SKM-1 treated with dmso at 0.1 percent for 144 hours (cell line): ENCODE data around the gene NDUFB10.

Experiments used
- DNase-seq: peaks from one replicate; lab custom pipeline; 2025; ENCODE audit not compliant: unreplicated experiment; lab: John Stamatoyannopoulos, UW

Gene NDUFB10

DNA sequence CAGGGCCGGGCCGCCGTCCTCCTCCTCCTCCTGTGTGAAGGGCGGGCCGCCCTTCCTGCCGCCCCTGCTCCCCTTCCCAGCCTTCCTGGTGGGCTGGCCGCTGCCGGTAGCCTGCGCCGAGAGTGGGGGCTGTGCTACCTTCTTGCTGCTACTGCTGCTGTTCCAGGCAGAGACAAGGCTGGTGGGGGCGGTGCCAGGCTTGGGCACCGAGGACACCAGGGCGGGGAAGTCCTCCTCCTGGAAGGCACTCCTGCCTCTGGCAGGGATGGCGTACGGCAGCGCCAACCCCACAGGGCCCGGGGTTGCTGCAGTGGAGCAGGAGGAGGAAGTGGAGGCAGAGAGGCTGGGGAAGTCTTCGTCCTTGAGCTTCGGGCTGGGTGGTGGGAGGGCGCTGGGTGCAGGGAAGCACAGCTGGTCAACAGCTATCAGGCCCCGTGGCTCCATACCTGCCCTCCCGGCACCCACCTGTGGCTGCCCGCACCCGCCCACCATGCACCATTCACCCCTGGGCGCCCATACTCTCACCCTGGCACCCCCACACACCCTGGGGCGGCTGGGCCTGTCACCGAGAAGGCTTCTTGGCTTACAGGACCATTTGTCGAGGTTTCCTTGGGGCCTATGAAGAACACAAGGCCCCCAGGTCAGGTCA is 40.7 kb downstream of the NDUFB10 start:
- no peak for DNase-seq

DNA sequence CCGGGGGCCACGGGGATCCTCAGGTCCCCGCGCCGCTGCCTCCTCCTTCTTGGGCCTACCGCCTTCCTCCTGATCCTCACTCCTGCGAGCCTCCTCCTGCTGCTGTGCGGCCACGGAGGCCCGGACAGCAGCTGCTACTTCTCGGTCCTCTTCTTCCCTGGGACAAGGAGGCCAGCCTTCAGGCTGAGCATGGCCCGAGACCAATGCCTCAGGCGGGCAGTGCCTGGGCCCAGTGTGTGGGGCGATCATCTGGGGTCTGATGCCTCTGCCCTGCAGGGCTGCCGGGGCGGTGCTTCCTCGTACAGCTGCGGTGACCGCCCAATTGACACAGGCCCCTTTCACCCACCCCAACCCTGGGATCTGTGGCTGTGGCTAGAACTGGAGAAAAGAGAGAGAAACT is 41.7 kb downstream of the NDUFB10 start:
- no peak for DNase-seq

DNA sequence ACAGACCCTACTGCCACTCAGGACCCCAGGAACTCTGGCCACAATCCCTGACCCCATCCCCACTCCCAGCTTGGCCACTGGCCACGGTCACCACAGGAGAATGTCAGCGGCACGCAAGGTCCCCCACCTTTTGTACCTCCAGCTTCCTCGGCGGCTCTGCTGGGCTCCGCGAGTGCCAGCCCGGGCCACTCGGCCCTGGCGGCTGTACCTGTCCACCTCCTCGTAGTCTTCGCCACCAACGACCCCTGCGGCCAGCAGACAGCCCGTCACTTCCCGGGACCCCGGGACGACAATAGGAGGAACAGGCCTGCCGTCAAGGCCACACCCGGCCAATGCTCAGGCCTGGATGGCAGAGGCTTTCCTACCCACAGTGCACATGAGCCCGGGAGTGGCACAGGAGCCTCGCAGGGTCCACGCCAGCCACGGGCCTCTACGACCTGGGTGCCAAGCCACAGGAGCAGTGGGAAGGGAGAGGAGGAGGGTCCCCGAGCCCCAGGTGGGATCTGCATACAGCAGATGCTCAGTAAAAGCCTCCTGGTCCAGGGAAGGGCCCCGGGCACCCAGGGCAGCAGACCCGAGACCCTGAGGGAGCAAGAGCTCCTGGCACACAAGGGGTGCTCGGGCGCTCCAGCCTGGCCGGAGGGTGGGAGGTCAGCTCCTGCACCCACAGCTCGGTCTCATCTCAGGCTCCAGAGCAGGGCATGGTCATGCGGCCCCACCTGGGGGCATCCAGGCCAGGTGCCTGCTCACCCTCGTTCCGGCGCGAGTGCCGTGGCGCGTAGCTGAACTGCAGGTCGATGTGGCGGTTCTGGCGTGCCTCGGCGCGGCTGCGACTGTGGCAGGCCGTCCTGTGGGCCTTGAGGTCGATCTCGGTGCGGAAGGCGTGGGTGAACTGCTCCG is 42.4 kb downstream of the NDUFB10 start:
- DNase-seq: no peak

DNA sequence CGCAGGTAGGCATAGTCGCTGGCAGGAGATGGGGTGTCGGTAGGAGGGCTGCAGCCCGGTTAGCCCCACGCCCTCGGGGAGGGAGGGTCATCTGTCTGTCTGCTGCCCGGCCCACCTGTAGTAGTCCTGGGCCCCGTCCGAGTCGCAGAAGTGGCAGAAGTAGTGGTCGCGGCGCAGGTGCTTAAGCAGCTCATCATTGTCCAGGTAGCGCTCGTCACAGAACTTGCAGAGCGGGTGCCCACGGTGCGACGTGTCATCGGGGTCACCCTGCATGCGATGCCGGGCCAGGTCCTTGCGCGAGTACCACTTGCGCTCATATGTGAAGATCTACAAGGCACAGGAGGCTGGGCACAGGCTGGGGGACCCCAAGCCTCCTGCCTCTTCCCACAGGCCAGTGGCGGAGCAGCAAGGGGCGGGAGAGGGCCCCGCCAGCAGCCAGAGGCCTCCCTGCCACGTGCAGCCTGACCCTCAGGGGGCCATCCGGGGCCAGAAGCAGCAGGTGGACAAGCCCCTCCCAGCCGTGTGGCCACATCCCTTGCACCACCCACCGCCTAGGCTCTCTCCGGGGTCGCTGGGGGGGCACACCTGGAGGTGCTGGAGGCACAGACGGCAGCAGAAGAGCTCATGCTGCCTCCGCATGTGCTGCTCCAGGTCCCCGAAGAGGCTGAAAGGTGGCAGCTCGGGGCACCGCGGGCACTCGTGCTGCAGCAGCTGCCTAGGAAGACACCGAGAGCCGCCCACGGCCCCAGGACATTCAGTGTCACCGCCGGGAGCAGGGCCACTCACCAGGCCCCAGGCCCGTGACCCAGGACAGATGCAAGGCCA is 43.3 kb downstream of the NDUFB10 start:
- no peak for DNase-seq

DNA sequence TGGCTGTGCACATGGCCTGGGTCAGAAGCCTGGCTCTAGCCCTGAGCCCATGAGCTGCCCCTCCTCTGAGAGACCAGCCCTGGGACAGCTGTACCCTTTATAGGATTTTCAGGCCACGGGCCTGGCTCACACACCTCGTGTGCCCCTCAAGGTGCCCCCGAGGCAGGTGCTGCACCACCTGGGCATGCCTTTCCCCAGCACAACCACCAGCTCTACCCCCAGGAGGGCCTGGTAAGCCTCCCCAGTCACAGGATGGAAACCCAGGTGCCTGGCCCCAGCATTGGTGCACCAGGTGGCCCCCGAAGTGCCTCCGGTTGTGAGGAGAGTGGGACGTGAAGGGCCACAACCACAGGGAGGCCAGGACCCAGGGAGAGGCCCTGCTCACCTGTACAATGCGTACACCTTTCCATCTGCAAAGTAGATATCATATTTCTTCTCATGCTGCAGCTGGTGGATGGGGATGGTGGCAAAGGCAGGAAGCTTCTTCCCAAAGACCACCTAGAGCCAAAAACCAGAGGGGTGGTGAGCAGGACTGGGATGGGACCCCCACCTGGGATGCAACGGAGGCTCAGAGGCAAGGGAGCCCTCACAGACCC is 44.0 kb downstream of the NDUFB10 start:
- no peak for DNase-seq

DNA sequence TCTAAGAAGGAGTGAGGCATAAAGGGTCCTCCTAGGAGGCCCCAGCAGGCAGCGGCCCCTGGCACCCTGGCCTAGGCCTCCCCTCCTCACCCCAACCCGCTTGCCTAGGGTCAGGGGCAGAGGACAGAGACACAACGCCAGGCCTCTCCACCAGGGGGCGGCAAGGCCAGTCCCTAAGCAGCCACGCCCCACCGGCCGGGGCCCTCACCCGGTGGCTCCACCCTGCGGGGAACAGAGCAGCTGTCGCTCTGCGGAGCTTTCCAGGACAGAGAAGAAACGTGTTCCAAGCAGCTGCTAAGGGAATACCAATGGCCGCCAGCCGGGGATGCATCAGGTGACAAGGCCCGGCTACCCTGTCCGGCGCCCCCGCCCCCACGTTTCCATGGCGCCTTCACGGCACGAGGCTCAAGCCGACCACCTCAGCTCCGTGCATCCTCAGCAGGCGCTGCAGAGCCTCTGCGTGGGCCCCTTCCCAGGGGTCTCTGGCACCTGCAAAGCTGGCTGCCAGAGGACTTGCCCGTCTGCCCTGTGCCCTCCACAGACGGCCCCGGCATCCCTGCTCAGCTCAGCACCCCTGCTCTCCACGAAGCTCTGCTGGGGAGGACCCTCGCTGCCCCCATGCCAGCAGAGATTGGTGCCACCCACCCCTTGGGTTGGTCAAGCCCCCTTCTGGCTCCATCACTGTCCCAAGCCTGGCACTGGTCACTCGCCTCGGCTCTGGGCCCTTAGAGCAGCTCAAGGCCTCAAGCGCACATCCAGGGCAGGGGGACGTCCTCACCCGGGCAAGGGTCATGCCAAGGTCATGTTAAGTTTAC is 44.7 kb downstream of the NDUFB10 start:
- peak; percentile 83 for DNase-seq

DNA sequence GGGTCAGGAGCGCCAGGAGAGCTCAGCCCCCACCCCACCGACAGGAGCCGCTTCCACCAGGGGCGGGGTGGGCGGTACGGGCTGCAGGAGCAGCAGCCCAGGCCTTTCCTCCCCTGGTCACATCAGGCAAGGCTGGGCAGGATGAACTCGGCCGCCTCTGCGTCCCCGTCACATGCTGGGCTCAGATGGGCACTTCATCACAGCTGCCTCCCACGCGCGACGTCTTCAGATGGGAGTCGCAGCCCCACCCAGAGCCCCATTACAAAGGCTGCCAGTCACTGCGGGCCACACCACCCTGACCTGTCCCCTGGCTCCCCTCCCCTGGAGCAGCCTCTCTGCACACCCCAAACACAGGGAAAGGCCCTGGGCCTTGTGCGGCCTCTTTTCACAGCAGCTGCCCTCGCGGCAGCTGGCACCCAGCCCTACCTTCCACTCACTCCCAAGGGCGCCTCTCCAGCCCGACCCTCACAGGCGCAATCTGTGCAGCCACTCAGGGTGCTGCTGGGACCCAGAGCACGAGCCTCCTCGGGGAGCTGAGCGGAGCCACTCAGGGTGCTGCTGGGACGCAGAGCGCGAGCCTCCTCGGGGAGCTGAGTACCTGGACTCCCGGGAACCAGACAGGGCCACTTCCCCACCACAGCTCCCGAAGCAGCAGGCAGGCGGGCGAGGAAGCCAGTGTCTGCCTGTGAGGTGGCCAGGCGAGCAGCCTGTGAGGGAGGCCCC is 45.6 kb downstream of the NDUFB10 start:
- no peak for DNase-seq

DNA sequence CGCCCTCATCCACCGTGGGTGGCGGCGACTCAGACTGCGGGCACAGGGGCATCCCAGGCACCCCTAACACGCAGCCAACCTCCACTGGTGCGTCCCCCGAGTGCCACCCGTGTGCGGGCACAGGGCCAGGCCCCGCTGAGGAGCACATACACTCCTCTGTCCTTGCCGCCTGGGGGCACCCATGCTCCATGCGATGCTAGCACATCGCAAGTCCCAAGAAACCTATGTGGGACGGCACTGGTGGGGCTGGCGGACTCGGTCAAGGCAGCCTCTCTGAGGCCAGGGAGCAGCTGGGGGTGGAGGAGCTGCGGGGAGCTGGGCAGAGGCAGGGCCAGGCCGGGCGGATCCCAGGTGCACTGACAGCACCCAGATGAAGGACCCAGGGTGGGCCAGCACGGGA is 46.3 kb downstream of the NDUFB10 start:
- DNase-seq: no peak

DNA sequence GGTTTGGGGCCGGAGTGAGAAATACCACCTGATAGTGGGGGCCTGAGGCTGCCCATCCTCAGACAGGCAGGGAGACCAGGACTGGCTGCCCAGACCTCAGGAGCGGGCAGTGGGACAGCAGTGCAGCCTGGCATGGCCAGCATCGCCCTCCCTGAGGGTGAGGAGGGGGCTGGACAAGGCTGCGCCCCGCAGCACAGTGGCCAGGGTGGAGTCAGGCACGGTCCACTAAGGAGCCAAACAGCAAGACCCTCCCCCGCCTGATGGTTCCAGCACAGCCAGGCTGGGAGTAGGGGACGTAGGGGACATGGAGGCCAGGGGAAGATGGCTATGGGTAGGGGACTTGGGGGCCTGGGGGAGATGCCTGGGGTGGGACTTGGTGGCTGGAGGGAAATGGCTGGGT is 47.0 kb downstream of the NDUFB10 start:
- no peak for DNase-seq

DNA sequence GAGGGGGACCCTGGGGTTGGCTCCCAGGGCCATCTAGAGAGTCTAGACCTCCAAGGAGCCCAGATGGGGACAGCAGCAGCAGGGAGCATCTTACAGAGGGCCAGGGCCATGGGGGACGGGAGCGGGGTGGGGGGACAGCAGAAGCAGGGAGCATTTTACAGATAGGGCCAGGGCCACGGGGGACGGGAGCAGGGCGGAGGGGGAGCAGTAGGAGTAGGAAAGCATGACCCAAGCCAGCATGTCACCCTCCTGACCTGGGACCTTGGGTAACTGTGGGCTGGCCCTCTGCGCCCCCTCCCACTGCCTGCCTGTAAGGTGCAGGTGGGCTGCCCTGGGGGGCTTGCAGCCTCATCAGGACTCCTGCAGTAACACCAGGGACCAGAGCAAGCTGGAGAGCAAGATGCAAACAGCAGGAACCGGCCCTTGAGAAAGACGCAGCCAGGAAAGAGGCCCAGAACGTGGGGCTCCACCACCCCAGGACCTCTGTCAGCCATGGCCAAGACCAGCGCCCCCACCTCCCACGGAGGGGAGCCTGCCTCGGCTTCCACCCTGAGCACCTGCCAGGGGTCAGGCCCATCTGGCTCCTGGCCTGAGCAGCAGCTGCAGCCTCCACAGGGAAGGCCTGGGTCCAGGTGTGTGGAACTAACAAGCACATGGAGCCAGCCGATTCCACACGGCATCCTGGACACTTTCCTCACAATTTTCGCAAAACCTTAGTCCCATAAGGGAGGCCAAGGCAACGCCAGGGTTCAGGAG is 47.9 kb downstream of the NDUFB10 start:
- DNase-seq: no peak

DNA sequence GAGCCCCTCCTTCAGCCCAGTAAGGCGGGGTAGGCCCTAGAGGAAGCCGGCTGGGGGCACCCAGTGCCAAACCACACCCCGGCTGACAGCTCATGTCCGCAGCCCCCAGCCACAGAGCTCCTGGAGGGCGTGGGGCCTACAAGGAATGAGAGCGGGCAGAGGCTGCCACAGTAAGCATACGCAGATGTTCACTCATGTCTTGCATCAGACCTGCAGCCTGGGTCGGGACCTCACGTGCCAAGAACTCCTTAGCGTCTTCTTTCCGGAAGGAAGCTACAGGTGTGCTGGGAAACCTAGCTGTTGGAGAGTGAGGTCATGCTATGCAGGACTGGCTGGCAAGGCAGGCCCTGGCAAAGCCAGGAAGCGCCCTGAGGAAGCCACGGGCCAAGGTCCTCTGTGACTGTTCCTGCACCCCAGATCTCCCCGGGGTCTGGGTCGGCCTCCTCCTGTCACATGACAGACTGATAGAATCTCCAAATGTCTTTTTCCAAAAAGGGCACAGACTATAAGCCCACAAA is 48.7 kb downstream of the NDUFB10 start:
- no peak for DNase-seq

DNA sequence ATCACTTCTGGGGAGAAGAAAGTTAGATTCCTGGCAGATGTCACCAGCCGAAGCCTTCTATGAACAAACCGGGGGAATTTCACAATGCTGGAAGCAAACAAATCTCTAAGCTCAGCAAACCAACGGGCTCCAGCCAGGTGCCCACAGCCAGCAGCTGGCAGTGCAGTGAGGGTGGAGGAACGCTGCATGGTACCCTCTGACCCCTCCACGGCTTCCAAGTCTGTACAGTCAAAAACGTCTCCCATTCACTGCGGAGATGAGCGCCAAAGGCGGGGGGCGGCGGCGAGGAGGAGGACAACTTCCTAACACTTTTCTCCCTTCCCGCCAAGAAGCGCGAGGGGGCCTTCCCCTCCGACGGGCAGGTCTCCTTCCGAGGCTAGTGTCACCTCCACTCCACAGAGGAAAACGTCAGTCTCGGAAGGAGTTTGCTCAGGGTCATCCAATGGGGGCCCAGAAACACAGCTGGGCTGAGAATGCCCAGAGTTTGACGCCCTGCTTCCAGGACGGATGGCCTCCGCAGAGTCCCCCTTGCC is 49.4 kb downstream of the NDUFB10 start:
- no peak for DNase-seq

DNA sequence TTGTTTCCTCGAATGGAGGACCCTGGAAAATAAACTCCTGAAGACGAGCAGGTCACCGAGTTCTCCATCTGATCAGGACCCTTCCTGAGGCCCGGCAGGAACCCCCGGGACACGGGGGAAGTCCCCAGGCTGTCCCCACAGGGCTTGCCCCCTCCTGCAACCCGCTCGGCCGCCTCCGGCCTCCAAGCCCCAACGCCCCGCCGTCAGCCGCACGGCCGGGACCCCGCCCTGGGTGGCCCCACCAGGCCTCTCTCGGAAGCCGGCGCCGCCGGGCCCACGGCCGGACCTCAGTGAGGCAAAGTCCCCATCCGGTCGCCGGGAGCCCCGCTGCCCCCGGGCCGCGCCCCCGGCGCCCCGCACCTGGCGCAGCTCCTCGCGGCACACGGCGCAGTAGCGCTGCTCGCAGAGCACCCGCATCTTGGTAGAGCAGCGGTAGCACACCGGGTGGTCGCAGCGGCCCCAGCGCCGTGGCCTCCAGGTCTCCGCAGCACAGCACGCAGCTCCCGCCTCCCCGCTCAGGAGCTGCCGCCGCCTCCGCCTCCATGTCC is 49.9 kb downstream of the NDUFB10 start:
- no peak for DNase-seq

DNA sequence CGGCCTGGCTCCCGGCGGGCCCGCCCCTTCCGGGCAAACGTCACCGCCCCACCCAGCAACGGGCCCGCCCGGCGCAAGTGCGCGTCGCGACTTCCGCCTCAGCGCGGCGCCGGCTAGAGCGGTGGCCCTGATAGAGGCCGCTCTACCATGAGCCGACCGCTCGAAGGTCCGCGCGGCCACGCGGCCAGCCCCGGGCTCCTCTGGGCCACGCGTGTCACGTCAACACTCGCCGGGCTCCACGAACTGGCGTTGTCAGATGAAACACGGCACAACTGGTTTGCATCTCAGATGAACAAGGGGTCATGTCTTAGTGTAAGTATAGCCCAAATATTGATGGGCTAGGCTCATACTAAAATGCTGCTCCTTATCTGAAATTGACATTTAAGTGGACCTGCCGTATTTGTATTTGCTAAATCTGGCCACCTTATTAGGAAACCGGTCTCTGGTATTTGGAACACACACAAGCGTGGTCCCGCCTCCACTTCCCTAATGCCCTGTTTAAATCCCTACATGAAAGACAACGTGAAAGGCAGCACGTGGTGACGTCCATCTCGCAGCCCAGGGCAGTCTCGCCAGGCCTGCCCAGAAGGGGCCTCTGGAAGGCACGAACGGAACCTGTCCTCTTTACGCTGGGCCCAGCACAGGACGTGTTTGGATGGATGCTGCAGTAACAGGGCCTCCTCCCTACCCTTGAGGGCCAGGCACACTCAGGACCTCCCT is 50.6 kb downstream of the NDUFB10 start, which contains the start of gene ZNF598:
TSS of gene ZNF598 (minus strand) at position 31 of the 720 bp plus-strand sequence.
- peak; percentile 58 for DNase-seq
